SKM-1 (cell line): ENCODE measurements around the gene CERS6.

ENCODE experiments used
- DNase-seq: peaks from one replicate; lab custom pipeline; 2025; ENCODE audit not compliant: unreplicated experiment; lab: John Stamatoyannopoulos, UW

CERS6 gene

DNA sequence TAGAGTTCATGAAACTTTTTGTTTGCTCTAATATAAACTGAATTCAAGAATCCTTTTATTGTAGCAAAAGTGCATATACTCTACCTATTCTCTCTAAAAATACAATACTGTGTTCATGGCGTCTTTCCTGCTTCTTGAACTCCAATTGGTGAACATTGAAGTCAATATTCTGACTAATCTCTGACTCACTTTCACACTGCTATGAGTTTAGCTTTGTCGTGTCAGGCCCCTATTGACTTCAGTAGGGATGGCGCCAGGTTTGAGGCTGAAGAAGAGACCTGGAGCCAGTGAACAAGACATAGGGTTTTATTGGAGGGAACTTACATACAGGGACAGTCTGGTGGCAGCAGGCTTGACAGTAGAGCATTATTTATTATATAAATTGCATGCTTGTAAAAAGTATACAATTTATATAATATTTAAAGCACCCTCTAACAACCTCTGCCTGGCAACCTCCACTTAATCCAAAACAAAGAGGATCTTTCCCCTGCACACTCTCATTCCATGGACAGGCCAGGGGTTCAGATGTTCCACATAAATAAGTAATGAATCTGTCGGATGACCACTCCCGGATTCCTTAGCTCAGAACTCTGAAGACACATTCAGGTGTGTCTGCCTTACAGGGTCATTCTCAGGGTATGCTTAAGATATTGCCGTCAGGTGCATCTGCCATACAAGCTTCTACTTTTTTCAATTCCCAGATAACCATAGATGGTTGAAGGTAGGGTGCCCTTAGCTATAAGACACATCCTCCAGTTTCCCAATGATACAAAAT is 141.0 kb downstream of the CERS6 start:
- no peak for DNase-seq

DNA sequence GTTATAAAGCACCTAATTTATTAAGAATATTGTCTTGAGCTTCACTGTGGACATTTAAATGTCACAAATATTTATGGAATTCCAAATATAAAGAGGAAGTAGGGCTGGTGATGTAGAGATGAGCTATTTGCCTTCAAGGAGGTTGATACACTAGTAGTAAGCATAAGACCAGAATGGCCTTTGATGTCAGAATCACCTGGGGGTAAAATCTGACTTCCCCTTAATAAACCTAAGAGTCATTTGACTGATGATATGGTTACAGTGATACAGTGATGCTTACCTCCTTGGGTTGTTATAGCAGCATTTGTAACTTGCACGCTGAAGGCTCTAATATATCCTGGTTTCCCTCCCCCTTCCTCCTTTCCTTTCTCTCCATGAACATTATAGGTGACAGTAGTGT is 143.7 kb downstream of the CERS6 start:
- DNase-seq, result no peak

DNA sequence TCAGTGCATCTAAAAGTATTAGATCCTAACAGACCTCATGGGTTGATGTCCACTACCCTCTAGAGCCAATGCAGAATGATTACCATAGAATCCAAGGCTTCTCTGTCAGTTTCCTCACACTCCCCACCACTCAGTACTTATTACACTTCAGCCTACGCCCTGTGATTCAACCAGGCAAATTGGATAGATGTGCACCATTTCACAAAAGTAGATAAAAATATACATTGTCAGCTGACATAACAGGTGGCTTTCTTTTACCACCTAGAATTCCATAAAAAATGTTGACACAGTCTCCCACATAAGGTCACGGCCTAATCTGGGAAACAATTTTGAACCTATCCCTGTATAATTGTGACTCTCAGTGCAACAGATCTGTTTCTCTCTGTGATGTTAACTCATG is 144.9 kb downstream of the CERS6 start:
- DNase-seq, result no peak

GRCh38 chr2:168601741-168602140 is 145.7 kb downstream of the CERS6 start:
- DNase-seq, result no peak

- DNase-seq, result no peak
Measured at GRCh38 chr2:168602379-168602778, 146.3 kb downstream of the CERS6 start.

DNA sequence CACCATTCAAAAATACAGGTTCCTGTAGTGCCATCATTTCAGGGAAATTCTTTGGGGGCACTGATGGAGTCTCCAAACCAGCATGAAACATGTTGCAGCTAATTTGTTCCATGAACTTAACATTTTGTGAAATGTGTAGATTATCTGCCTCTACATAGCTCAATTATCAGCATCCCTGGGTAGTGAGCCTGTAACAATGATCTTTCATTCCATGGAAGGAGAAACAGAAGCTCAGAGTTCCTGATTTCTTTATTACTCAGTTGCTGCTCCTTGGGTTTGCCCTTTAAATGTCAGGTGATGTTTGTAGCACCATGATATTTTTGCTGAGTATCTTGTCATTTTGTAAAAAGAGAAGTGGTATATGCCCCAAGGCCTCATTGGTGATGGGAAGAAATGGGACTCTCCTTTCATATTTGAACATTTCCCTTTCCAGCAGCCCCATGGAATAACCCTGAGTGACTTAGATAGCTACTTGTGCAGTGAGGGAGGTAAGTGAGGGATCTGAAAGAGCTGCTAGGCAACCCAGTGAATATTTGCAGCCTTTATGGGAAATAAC is 146.9 kb downstream of the CERS6 start:
- DNase-seq, result no peak

GRCh38 chr2:168603439-168603961 is 147.4 kb downstream of the CERS6 start:
- DNase-seq, result no peak

DNA sequence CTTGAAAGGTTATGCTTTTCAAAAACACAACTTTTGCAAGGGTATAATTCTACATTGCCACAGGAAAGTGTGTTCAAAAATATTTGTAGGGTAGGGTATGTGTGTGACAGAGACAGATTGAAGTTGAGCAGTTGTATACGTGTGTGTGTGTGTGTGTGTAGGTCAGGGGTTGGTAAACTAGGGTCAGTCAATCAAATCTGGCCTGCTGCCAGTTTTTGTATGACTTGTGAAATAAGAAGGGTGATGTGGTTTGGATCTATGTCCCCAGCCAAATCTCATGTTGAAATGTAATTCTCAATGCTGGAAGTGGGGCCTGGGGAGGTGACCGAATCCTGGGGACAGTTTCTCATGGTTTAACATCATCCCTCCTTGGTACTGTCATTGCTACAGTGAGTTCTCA is 148.2 kb downstream of the CERS6 start:
- no peak for DNase-seq

DNA sequence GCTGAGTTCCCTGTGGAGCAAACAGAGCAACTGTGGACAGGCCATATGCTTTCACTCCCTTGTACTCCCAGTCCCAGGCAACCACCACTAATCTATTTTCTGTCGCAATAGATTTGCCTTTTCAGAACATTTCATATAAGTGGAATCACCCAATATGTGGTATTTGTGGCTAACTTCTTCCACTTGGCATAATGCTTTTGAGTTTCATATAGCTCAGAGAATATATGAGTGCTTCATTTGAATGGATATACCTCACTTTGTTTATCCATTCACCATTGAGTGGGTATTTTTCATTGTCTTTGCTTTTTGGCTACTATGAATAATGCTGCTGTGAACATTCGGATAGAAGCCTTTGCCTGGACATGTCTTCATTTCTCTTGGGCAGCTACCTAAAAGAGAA is 151.9 kb downstream of the CERS6 start:
- no peak for DNase-seq

GRCh38 chr2:168608796-168609195 is 152.7 kb downstream of the CERS6 start:
- DNase-seq, result no peak

DNA sequence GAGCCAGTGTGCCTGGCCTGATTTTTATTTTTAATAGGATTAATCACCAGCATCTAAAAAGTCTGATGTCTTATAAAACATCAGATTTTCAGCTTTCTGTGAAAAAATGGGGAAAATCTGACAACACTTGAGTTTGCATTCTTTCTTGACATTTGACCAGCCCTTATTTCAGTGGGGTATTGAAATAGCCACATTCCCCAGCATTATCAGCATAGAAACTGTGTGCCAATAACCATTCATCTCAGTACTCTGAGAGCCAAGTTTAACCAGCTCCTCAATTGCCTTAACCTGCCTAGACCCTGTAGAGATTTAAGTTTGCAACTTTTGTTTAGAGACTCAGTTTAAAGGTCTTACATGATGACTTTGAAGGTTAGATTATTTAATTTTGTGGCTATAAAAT is 155.0 kb downstream of the CERS6 start:
- no peak for DNase-seq

GRCh38 chr2:168611896-168612650 is 156.0 kb downstream of the CERS6 start:
- DNase-seq, result no peak

DNA sequence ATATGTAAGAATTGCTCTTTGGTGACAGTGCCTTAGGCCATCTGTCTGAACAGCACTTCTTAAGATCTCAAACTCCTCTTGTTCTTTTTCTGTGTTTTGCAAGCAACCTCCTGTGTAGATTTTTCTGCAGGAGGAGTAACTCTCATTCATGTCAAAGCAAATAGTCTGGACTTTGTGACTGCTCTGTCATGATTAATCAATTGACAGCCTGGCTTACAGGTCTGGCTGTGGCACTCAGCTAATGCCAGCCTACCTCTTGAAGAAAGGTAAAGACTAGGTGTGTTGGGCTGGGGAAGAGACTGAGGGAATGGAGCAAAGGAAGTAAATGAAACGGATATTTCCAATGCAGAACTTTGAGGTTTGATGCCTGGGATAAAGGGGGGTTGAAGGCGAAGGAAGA is 156.6 kb downstream of the CERS6 start:
- DNase-seq, result no peak

- no peak for DNase-seq
Measured at GRCh38 chr2:168613551-168613950, 157.5 kb downstream of the CERS6 start.

DNA sequence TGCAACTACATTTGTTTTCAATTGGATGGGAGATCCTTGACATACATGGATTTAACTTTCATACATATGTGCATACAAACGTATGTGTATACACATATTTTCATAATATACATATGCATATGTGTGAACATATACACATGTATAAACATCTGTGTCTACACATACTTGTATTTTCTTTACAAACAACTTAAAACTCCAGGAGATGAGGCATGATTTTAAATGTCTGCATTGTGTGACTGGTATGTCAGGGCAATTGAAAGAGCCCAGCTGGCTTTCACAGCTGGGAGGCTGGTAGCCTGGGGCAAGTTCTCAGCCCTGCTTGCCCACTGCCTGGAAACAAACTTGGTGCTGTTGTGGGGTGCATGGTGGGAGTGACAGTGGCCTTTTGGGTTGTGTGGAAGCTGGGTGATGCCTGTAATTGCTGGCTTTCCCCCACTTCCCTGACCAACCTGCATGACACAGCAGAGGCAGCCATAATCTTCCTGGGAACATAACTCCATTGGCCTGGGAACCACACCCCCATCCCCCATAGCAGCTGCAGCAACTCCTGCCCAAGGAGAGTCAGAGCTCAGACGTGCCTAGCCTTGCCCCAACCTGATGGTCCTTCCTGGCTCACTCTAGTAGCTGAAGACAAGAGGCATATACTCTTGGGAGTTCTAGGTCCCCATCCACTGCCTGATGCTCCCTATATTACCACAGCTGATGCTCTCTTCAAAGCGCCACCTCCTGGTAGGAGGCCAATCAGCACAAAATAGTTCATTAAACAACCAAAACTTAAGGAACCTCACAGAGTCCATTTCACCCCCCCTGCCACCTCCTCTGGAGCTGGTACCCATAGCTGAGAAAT is 158.3 kb downstream of the CERS6 start:
- no peak for DNase-seq

DNA sequence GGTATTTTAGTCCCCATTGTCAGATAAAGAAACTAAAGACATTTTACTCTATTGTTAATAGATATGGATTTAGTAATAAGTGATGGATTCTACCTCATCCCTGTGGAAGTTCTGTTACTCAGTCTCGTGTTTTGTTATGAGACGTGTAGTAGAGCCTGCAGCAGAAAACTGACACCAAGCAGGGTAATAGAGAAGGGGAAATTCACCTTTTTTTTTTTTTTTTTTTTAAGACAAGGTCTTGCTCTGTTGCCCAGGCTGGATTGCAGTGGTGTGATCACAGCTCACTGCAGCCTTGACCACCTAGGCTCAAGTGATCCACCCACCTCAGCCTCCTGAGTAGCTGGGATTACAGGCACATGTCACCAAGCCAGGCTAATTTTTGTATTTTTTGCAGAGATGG is 164.5 kb downstream of the CERS6 start:
- no peak for DNase-seq

DNA sequence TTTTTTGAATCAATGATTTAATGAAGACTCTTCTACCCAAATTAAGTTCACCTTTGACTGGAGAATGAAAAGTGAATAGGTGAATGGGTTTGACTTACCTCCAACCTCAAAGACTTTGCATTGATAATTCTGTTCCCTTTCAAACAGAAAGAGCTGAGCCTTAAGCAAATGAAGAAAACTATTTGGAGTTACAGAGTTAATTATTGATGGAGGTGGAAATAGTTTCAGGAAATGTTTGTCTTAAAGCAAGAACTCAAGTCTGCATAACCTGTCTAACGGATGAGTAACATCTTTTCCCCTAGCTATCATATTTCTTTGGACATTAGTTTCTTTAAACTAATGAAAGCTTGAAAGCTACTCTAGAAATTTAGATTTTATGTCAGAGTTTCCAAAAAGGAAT is 166.5 kb downstream of the CERS6 start:
- no peak for DNase-seq

DNA sequence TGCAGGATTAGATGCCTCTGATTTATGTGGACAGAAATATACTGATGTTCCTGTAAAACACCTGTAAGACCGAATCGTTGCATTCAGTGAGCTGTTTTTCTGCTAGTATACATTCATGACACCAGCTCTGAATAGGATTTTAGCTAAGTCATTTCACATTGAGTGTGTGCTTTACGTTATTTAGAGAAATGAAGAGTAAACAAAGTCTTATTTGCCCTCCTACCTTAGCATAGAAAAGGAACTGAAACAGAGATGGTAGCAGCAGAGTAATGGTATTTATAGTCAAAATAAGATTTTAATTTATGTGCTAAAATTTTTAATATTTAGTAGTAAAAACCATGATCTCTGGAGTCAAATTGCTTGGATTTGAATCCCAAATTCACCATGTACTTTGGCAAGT is 168.0 kb downstream of the CERS6 start:
- no peak for DNase-seq

GRCh38 chr2:168626096-168626495 is 170.0 kb downstream of the CERS6 start:
- no peak for DNase-seq

DNA sequence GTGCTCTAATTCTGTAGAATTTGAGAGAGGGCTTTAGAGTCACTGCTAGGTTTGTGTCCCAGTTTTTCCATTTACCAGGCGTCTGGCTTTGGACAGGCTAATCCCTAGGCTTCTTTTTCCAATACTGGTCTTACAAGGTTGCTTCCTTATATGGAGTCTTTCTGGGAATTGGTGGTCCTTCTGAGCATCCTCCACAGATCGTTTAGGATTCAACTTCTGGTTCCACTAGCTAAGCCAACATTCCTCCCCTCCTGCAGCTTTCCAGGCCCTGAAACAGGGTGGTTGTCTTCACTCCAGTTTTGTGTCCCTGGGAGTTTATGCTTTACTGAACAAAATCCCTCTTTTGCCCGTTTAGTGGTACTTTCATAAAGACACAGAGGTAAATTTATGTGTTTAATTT is 170.6 kb downstream of the CERS6 start:
- DNase-seq, result no peak

DNA sequence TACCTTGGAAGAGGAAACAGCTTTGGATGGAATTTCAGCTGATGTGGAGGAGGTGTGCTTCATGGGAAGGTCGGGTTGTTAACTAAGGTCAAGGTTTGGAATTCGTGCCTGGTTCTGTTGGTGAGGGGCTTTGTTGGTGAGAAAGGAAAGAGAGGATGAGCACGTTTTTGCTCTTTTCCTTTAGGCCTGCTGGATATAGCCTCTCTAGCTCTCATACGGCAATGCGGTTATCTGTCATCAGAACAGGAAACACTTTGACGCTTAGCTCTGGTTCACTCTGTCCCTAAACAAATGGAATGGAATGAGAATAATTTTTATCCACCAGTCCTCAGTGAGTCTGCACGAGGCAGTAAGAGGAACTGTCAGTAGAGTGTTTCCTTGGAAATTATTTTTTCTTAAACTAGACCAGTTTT is 176.6 kb downstream of the CERS6 start:
- DNase-seq, result no peak
